Activated naive CD8-positive, alpha-beta T cell treated with anti-CD3 and anti-CD28 coated beads, Interleukin-2, amount 10 ng/mL, durations not matched to agents 7 days and 5 days (primary cell): ENCODE data around the gene FZR1. TPM values are rescaled to one million over a fixed set of nuclear protein-coding genes. Genes with fewer than 3 reads are reported as not detected.
"Not testable (repeated sequence)": the region's sequence is repeated elsewhere in the genome, so short reads cannot be mapped to it uniquely, and the experiment has no call there.

ENCODE experiments used
- ATAC-seq: fragments of 150-1000 bp; cut with Tn5 transposase; one replicate; pipeline ENCODE4 v1.10.0; 2021; ENCODE audit warnings: low read depth, moderate library complexity
- POLR2A ChIA-PET: fragments of 350-600 bp; sonication (Branson Sonifier 250); formaldehyde crosslinking; loops from one replicate; lab custom pipeline; 2021; ENCODE audit warnings: antibody characterized with exemption; lab: Charles Lee
- DNase-seq: peaks from one replicate; pipeline ENCODE4 v3.0.0; 2021
- H3K27ac Mint-ChIP-seq: one replicate; pipeline ENCODE4 v1.8.0; 2022; ENCODE audit warnings: mild to moderate bottlenecking, mixed read lengths
- H3K27me3 Mint-ChIP-seq: one replicate; pipeline ENCODE4 v1.8.0; 2022; ENCODE audit warnings: mild to moderate bottlenecking, moderate library complexity, mixed read lengths
- H3K36me3 Mint-ChIP-seq: one replicate; pipeline ENCODE4 v1.8.0; 2021; ENCODE audit warnings: mild to moderate bottlenecking, mixed read lengths
- H3K4me1 Mint-ChIP-seq: one replicate; pipeline ENCODE4 v1.8.0; 2021; ENCODE audit warnings: mixed read lengths
- H3K4me3 Mint-ChIP-seq: one replicate; pipeline ENCODE4 v1.8.0; 2022; ENCODE audit warnings: mild to moderate bottlenecking, moderate library complexity, mixed read lengths
- H3K9me3 Mint-ChIP-seq: one replicate; pipeline ENCODE4 v1.8.0; 2021; ENCODE audit warnings: mixed read lengths
- total RNA-seq, 2 experiments: library from RNA; stranded (reverse); gene quantifications; one replicate each; pipeline ENCODE4 v1.2.3, GENCODE V29; 2021

FZR1 gene
- total RNA-seq, 2 experiments from 2014 or later: 82.9 to 83.6 TPM

DNA sequence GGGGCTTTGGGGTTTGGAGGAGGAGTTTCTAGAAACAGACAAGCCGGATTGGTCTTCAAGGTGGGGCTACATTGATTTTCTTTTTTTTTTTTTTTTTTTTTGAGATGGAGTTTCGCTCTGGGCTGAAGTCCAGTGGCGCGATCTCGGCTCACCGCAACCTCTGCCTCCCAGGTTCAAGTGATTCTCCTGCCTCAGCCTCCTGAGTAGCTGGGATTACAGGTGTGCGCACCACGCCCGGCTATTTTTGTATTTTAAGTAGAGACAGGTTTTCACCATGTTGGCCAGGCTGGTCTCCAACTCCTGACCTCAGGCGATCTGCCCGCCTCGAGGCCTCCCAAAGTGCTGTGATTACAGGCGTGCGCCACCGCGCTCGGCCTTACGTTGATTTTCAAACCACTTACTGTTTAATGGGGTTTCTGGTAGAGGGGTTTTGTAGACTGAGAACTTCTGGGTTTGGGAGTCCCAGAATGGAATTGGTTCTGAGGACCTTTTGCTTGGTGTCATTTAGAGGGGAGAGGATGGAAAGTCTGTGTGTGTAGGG, 2.1 kb downstream of the FZR1 start:
- Mint-ChIP-seq H3K4me3 (peak overlapping the region; percentile 32), H3K36me3 (peaks cover 14% of the 10 kb centered on the region), H3K4me1 (peaks cover 22% of the 10 kb centered on the region)
- H3K27me3 Mint-ChIP-seq, H3K27ac Mint-ChIP-seq, DNase-seq, ATAC-seq, POLR2A ChIA-PET, H3K9me3 Mint-ChIP-seq: not testable (repeated sequence)

DNA sequence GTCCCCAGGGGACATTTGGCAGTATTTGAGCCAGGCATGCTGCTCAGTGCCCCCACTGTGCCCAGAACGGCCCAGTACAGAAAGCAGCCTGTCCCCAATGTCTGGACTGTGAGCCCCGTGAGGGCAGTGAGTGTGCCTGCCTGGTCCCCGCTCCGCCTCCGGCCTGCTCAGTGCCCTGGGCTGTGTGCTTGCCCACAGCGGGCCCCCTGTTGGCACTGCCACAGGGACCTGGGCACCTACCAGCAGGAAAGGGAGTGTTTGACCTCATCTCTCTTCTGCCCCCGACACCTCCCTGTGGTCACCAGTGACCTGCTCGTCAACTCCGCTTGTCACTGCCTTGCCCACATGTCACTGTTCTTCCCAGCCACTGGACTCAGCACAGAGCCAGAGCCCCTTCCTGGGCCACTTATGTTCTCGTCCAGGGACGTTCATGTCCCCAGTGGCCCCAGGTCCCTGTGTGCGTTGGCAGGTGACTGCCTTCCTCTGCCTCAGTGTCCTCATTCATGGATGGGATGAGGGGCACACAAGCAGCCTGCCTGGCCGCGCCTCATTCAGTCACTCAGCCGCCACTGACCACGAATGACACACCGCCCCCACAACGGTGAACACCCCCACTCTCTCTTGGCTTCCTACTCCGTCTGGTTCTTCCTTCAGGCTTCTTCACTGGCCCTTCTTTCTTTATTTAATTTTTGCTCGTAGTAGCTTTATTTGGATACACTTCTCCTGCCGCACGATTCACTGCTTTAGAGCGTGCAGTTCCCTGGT, 2.8 kb downstream of the FZR1 start:
- POLR2A ChIA-PET: no interaction called here
- H3K27ac Mint-ChIP-seq: peak overlapping the region; percentile 6
- ATAC-seq: no peak
- H3K4me1 Mint-ChIP-seq: peaks cover 22% of the 10 kb centered on the region
- no peaks in the 10 kb centered on the region for H3K27me3 Mint-ChIP-seq
- no peak for DNase-seq
- H3K4me3 Mint-ChIP-seq: peak overlapping the region; percentile 4
- peaks cover 14% of the 10 kb centered on the region for H3K36me3 Mint-ChIP-seq
- H3K9me3 Mint-ChIP-seq: no peaks in the 10 kb centered on the region

DNA sequence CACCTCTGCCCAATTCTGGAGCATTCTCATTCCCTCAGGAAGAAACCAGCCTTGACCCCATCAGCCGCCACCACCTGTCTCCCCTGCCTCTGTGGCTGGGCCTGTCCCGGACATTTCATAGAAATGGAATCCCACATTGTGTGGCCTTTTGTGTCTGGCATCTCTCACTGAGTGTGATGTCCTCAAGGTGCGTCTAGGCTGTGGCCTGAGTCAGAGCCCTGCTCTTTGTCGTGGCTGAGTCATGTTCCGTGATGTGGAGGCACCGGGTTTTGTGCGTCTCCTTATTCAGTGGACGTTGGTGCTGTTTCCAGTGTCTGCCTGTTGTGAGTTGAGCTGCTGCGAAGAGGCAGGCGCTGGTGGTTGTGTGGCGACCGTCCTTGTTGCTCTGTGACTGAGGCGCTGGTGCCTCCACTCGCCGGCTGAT, 3.5 kb downstream of the FZR1 start:
- peaks cover 22% of the 10 kb centered on the region for H3K4me1 Mint-ChIP-seq
- peak overlapping the region; percentile 4 for H3K4me3 Mint-ChIP-seq
- H3K27me3 Mint-ChIP-seq: no peaks in the 10 kb centered on the region
- DNase-seq: no peak
- no peak for ATAC-seq
- H3K27ac Mint-ChIP-seq: no peak overlapping the region
- POLR2A ChIA-PET: no interaction called here
- peaks cover 14% of the 10 kb centered on the region for H3K36me3 Mint-ChIP-seq
- H3K9me3 Mint-ChIP-seq: no peaks in the 10 kb centered on the region

DNA sequence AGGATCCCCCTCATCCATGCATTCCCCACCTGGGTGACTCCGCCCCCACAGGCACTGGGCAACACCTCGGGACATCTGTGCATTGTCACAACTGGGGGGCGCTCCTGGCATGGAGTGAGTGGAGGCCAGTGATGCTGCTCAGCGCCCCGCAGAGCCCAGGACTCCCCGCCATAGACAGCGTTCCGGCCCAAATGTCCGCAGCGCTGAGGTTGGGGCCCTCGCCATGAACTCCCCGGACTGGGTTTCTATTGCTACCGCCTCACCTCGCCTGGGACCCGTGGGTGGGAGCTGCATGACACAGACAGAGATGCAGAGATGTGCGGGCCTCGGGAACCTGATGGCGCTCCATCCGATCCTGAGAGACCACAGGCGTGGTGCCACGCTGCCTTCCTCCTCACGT, 4.6 kb downstream of the FZR1 start:
- Mint-ChIP-seq H3K27ac (no peak overlapping the region), H3K4me1 (peaks cover 19% of the 10 kb centered on the region), H3K4me3 (no peak overlapping the region), H3K9me3 (no peaks in the 10 kb centered on the region), H3K36me3 (peaks cover 14% of the 10 kb centered on the region), H3K27me3 (no peaks in the 10 kb centered on the region)
- DNase-seq: no peak
- POLR2A ChIA-PET: no interaction called here
- no peak for ATAC-seq

DNA sequence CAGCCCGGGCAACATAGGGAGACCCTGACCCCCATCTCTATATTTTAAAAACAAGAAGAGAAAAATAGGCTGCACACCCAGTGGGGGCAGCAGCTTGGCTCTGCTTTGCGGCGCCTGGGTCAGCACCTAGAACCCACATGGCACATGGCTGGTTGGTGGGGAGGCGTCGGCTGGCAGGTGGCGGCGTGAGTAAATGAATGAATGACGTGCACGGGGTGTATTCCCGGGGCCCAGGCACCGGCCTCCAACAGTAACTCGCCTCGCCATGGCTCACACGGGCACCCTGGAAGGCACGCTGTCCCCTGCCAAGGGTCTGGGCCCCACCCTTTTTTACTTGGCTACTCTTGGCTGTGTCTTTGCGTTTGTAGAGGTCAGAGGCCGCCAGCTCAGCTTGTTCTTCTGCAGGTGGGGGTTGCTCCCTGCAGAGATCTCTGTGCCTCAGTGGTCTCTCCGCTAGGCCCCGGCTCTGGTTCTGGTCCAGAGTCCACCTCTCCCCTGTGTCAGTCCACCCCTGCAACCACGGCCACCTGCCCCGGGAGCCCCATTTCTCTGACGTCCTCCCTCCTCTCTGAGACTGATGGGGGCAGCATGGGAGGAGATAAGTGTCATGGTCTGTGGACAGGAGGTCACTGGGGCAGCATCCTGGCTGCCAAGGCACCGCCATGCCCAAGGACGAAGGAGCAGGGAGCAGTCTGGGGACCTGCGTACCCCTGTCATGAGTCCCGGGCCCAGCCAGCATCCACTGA, 5.6 kb downstream of the FZR1 start:
- no peak overlapping the region for H3K27ac Mint-ChIP-seq
- H3K36me3 Mint-ChIP-seq: peaks cover 14% of the 10 kb centered on the region
- ATAC-seq: no peak
- peaks cover 23% of the 10 kb centered on the region for H3K4me1 Mint-ChIP-seq
- no peak for DNase-seq
- POLR2A ChIA-PET: no interaction called here
- H3K4me3 Mint-ChIP-seq: no peak overlapping the region
- no peaks in the 10 kb centered on the region for H3K27me3 Mint-ChIP-seq
- no peaks in the 10 kb centered on the region for H3K9me3 Mint-ChIP-seq

DNA sequence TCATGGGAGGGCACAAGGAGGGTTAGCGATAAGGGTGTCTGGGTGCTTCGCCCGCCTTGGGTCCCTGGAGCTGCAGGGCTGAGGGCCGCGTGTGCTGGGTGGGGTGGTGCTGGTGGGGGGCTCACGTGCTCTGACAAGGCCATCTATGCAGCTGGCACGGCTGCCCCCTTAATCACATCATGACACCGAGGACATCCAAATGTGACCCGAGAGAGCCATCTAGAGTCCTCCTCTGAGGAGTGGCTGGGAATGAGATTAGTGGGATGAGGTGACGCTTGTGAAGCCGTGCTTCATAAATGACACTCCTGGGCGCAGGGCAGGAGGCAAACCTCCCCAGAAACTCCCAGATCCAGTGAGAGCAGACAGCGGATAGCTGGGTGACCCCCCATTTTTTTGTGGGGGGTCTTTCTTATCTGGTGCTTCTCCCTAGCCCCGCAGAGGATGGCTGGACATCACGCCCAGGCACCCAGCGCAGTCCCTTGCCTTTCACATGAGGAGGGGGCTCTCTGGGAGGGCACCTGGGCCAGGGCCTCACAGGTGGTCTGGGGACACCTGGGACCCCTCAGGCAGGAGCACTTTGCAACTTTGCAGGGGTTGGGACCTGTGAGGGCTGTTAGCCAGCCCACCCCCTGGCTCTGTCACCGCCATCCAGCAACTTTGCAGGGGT, 6.6 kb downstream of the FZR1 start:
- Mint-ChIP-seq H3K36me3 (peaks cover 11% of the 10 kb centered on the region), H3K4me3 (no peak overlapping the region), H3K27ac (no peak overlapping the region), H3K9me3 (no peaks in the 10 kb centered on the region), H3K4me1 (peaks cover 20% of the 10 kb centered on the region), H3K27me3 (no peaks in the 10 kb centered on the region)
- ATAC-seq: no peak
- POLR2A ChIA-PET: no interaction called here
- no peak for DNase-seq

DNA sequence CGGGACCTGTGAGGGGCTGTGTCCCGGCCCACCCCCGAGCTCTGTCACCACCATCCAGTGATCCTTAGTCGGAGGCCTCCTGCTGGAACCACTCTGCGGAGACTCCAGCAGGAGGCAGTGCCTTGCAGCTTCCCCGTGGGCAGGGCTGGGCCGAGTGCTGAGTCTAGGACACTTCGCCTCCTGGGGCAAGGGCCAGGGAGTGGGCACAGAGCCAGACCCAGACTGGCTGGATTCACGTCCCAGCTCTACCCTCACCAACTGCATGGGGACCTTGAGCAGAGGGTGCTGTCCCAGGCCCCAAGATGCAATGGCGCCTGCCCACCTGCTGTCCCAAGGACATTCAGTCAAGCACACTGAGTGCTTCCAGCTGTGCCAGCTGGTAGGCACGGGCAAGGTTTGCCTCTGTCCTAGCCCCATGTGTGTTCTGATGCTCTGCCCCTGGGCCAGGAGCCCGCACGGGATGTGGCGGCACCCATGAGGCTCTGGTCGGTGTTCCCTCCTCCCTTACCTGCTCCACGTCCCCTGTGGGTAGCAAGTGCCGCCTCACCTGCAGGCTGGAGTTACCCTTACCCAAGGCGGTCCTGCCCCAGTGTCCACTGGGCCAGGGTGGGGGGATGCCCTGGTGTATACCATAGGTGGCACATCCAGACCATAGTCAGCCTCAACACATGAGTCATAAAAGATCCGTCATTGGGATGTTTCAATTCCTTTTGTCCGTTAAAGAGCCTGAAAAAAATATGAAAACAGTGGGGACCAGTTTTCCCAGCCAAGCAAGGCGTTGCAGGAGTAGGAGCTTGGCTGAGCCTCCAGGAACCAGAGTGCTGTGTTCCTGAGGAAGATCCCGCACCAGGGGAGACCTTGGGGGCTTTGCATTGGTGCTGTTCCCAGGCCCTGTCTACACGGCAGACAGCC, 7.4 kb downstream of the FZR1 start:
- Mint-ChIP-seq H3K27me3 (no peaks in the 10 kb centered on the region), H3K36me3 (peaks cover 9% of the 10 kb centered on the region), H3K4me1 (peaks cover 17% of the 10 kb centered on the region), H3K27ac (no peak overlapping the region), H3K4me3 (no peak overlapping the region), H3K9me3 (no peaks in the 10 kb centered on the region)
- DNase-seq: no peak
- ATAC-seq: no peak
- POLR2A ChIA-PET: no interaction called here

DNA sequence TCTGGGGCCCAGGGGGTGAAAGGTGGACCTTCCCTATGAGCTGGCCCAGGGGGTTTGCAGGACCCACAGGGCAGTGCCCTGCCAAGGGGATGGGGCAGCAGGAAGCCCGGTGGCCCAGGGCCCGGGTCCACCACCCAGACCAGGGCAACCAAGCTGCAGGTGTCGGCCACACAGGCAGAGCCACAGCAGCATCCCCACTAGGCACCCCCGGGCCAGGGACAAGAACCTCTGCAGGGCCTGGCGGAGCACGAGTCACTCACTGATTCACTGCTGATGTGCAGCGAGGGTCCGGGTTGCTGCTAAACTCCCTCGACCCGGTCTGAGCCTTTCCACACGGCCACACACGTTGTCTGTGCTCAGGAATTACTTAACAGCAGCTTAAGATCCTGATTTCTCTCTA, 8.8 kb downstream of the FZR1 start:
- POLR2A ChIA-PET: interaction anchor here (1.1 kb wide), 1 partner anchor 8 kb away, joined by 5 read pairs; the partner anchor contains the start of gene FZR1
- ATAC-seq (no peak), DNase-seq (no peak)
- peaks cover 2% of the 10 kb centered on the region for H3K36me3 Mint-ChIP-seq
- H3K4me1 Mint-ChIP-seq: peaks cover 11% of the 10 kb centered on the region
- H3K4me3 Mint-ChIP-seq: no peak overlapping the region
- no peaks in the 10 kb centered on the region for H3K9me3 Mint-ChIP-seq
- H3K27me3 Mint-ChIP-seq: no peaks in the 10 kb centered on the region
- no peak overlapping the region for H3K27ac Mint-ChIP-seq

DNA sequence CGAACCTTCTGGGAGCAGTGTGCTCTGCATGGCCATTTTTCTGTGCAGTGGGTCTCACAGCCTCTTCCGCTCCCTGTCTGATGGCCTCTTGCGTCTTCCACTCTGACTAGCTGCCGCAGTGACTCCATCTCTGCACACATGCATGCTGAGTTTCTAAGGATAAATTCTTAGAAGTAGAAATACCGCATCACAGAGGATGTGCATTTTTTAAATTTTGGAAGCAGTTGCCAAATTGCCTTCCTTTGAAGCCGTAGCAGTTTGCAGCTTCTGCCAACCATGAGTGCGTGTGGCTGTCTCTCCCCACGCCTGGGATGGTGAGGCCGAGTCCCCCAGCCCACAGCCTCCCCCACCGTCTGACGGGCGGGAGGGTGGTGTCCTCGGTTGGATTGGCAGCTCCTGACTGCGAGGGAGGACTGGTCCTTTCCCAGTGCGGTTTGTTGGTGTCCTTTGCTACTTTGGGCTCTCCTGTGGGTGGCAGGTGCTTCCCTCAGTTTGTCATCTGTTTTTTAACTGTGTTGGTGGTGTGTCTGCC, 9.8 kb downstream of the FZR1 start:
- Mint-ChIP-seq H3K4me1 (peaks cover 11% of the 10 kb centered on the region), H3K9me3 (no peaks in the 10 kb centered on the region), H3K27me3 (no peaks in the 10 kb centered on the region), H3K27ac (peak overlapping the region; percentile 74), H3K36me3 (peaks cover 2% of the 10 kb centered on the region), H3K4me3 (peak overlapping the region; percentile 27)
- POLR2A ChIA-PET: interaction anchor here (1.1 kb wide), 1 partner anchor 9 kb away, joined by 5 read pairs; the partner anchor contains the start of gene FZR1
- ATAC-seq: peak; percentile 34
- DNase-seq: no peak

DNA sequence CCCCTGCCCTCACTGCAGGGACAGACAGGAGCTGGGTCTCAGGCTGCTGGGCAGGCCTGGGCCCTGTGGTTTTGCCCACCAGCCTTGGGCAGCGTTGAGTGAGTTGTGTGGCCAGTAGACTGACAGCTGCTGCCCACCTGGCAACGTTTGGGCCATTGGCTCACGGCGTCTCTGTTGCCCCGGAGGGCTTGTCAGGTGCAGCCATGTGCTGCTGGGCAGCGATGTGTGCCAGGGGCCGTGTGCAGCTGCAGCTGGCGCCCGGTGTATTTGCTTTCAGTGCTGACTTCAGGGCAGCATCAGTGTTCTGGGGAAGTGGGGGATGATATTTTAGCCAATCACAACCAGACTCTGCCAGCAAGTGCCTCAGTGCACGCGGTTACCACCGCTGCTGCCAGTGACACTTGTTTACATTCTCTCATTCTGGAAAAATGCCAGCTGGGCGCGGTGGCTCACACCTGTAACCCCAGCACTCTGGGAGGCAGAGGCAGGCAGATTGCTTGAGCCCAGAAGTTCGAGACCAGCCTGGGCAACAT, 10.6 kb downstream of the FZR1 start:
- H3K27ac Mint-ChIP-seq: no peak overlapping the region
- POLR2A ChIA-PET: interaction anchor here (0.5 to 0.8 kb wide), 2 partner anchors 11 to 48 kb away, joined by 3 read pairs; no protein-coding TSS in a partner anchor
- H3K36me3 Mint-ChIP-seq: peaks cover 5% of the 10 kb centered on the region
- H3K4me3 Mint-ChIP-seq: no peak overlapping the region
- DNase-seq: no peak
- H3K4me1 Mint-ChIP-seq: peaks cover 14% of the 10 kb centered on the region
- H3K9me3 Mint-ChIP-seq: no peaks in the 10 kb centered on the region
- no peaks in the 10 kb centered on the region for H3K27me3 Mint-ChIP-seq
- peak; percentile 28 for ATAC-seq

DNA sequence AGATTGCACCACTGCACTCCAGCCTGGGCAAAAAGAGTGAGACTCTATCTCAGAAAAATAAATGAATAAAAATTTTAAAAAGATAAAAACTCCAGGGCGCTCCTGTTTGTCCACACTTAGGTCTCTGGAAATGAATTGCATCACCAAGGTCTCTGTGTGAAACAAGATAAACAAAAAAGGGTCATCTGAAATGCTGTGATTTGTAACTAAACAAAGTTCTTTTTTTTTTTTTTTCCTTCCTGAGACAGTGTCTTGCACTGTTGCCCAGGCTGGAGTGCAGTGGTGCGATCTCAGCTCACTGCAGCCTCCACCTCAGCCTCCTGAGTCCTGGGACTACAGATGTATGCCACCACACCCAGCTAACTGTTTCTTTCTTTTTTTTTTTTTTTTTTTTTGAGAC, 11.5 kb downstream of the FZR1 start:
- no peak for ATAC-seq
- H3K27ac Mint-ChIP-seq: no peak overlapping the region
- H3K27me3 Mint-ChIP-seq: no peaks in the 10 kb centered on the region
- no peak for DNase-seq
- no peaks in the 10 kb centered on the region for H3K9me3 Mint-ChIP-seq
- POLR2A ChIA-PET: interaction anchor here (0.7 kb wide), 1 partner anchor 23 kb away, joined by 5 read pairs; no protein-coding TSS in a partner anchor
- H3K4me1 Mint-ChIP-seq: peaks cover 14% of the 10 kb centered on the region
- H3K36me3 Mint-ChIP-seq: peaks cover 6% of the 10 kb centered on the region
- no peak overlapping the region for H3K4me3 Mint-ChIP-seq

DNA sequence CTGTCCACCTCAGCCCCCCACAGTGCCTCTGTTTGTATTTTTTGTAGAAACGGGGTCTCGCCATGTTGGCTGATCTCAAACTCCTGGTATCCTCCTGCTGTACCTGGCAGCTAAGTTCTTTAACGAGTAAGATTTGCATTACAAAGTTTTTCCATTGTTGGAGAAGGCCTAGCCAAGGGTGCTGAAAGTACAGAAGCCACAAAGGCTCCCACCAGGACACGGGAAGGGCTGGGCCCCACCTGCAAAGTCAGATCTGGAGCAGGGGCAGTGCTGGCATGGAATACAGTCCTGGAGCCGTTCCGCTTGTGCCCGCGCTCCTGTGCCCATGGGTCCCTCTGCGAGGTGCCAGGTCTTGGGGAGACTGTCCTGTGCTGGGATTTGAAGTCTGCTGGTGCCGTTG, 12.1 kb downstream of the FZR1 start:
- POLR2A ChIA-PET: interaction anchor here (0.7 kb wide), 1 partner anchor 23 kb away, joined by 5 read pairs; no protein-coding TSS in a partner anchor
- Mint-ChIP-seq H3K4me1 (peaks cover 14% of the 10 kb centered on the region), H3K36me3 (peaks cover 6% of the 10 kb centered on the region), H3K27ac (no peak overlapping the region), H3K4me3 (no peak overlapping the region), H3K27me3 (no peaks in the 10 kb centered on the region), H3K9me3 (no peaks in the 10 kb centered on the region)
- ATAC-seq: no peak
- no peak for DNase-seq
